Activated naive CD4-positive, alpha-beta T cell treated with anti-CD3 and anti-CD28 coated beads, Interleukin-2, amount 50 U/mL, for 72 hours (primary cell): Measurements from ENCODE around the gene NKX2-8. TPM values are rescaled to one million over a fixed set of nuclear protein-coding genes. Genes with fewer than 3 reads are reported as not detected.
A peak's percentile ranks its signal among the peaks of the same experiment; 100 is the strongest.

Experiments used
- ATAC-seq, 2 donors: fragments of 150-1000 bp; cut with Tn5 transposase; 2 replicates each; pipeline ENCODE4 v1.10.0; 2021; ENCODE audit warnings: mild to moderate bottlenecking in 2 of 2, moderate library complexity in 2 of 2
- DNase-seq, 2 donors: peaks; one replicate each; pipeline ENCODE4 v3.0.0; 2021 to 2022; ENCODE audit warnings: low spot score in 2 of 2
- H3K27ac Mint-ChIP-seq, 2 donors: one replicate each; pipeline ENCODE4 v1.8.0; 2022; ENCODE audit warnings: mild to moderate bottlenecking in 2 of 2, mixed read lengths in 2 of 2
- H3K36me3 Mint-ChIP-seq, 2 donors: one replicate each; pipeline ENCODE4 v1.8.0; 2022; ENCODE audit warnings: mixed read lengths in 2 of 2
- H3K9me3 Mint-ChIP-seq, 2 donors: one replicate each; pipeline ENCODE4 v1.8.0; 2022; ENCODE audit warnings: mixed read lengths in 2 of 2
- total RNA-seq, 2 donors: library from RNA; stranded (reverse); gene quantifications; one replicate each; pipeline ENCODE4 v1.2.3, GENCODE V29; 2022

The NKX2-8 gene
- not detected for total RNA-seq

GRCh38 chr14:36582011-36582873, at the start of gene NKX2-8:
Gene NKX2-8, minus strand, starts transcription at chr14:36582614. Its CDS starts 225 bp downstream, at chr14:36582389.
- H3K9me3 Mint-ChIP-seq = no peaks in the 10 kb centered on the region
- no peak within 1 kb of the TSS for H3K27ac Mint-ChIP-seq
- DNase-seq (no peak), ATAC-seq (no peak)
- no peaks in the 10 kb centered on the region for H3K36me3 Mint-ChIP-seq

GRCh38 chr14:36627981-36628380, 45.6 kb upstream of the NKX2-8 start:
- peaks cover 0 to 9% of the 10 kb centered on the region in 2 donors for H3K9me3 Mint-ChIP-seq
- no peaks in the 10 kb centered on the region for H3K36me3 Mint-ChIP-seq
- no peak for DNase-seq
- no peak overlapping the region for H3K27ac Mint-ChIP-seq
- ATAC-seq = no peak

GRCh38 chr14:36626151-36626550, 43.7 kb upstream of the NKX2-8 start:
- no peak for ATAC-seq
- DNase-seq = no peak
- Mint-ChIP-seq H3K9me3 (peaks cover 0 to 10% of the 10 kb centered on the region in 2 donors), H3K27ac (no peak overlapping the region), H3K36me3 (no peaks in the 10 kb centered on the region)

GRCh38 chr14:36625436-36625835, 43.0 kb upstream of the NKX2-8 start:
- H3K27ac Mint-ChIP-seq = no peak overlapping the region
- ATAC-seq = no peak
- no peak for DNase-seq
- no peaks in the 10 kb centered on the region for H3K36me3 Mint-ChIP-seq
- peaks cover 0 to 10% of the 10 kb centered on the region in 2 donors for H3K9me3 Mint-ChIP-seq

GRCh38 chr14:36625014-36625413, 42.6 kb upstream of the NKX2-8 start:
- DNase-seq = no peak
- no peak for ATAC-seq
- H3K9me3 Mint-ChIP-seq = peaks cover 0 to 10% of the 10 kb centered on the region in 2 donors
- no peaks in the 10 kb centered on the region for H3K36me3 Mint-ChIP-seq
- H3K27ac Mint-ChIP-seq = no peak overlapping the region

- no peak for DNase-seq
- Mint-ChIP-seq H3K27ac (no peak overlapping the region), H3K36me3 (no peaks in the 10 kb centered on the region), H3K9me3 (peaks cover 0 to 5% of the 10 kb centered on the region in 2 donors)
- no peak for ATAC-seq
Observed at GRCh38 chr14:36619853-36620252, 37.4 kb upstream of the NKX2-8 start.

- no peak overlapping the region for H3K27ac Mint-ChIP-seq
- H3K36me3 Mint-ChIP-seq = no peaks in the 10 kb centered on the region
- DNase-seq (no peak), ATAC-seq (no peak)
- peaks cover 0 to 5% of the 10 kb centered on the region in 2 donors for H3K9me3 Mint-ChIP-seq
Observed at GRCh38 chr14:36619131-36619530, 36.7 kb upstream of the NKX2-8 start.

- H3K27ac Mint-ChIP-seq = no peak overlapping the region
- H3K36me3 Mint-ChIP-seq = no peaks in the 10 kb centered on the region
- H3K9me3 Mint-ChIP-seq = peaks cover 0 to 5% of the 10 kb centered on the region in 2 donors
- ATAC-seq (no peak), DNase-seq (no peak)
Observed at GRCh38 chr14:36618641-36619040, 36.2 kb upstream of the NKX2-8 start.

GRCh38 chr14:36617824-36618223, 35.4 kb upstream of the NKX2-8 start:
- Mint-ChIP-seq H3K9me3 (no peaks in the 10 kb centered on the region), H3K36me3 (no peaks in the 10 kb centered on the region), H3K27ac (no peak overlapping the region)
- no peak for DNase-seq
- ATAC-seq = no peak

- DNase-seq (no peak), ATAC-seq (no peak)
- Mint-ChIP-seq H3K27ac (no peak overlapping the region), H3K36me3 (no peaks in the 10 kb centered on the region), H3K9me3 (no peaks in the 10 kb centered on the region)
Observed at GRCh38 chr14:36605506-36605857, 23.1 kb upstream of the NKX2-8 start.

- no peaks in the 10 kb centered on the region for H3K9me3 Mint-ChIP-seq
- ATAC-seq (no peak), DNase-seq (peak in 1 of 2 donors; percentile 43)
- H3K36me3 Mint-ChIP-seq = no peaks in the 10 kb centered on the region
- no peak overlapping the region for H3K27ac Mint-ChIP-seq
Observed at GRCh38 chr14:36604757-36605505, 22.5 kb upstream of the NKX2-8 start.

GRCh38 chr14:36600431-36600830, 18.0 kb upstream of the NKX2-8 start:
- no peak overlapping the region for H3K27ac Mint-ChIP-seq
- H3K9me3 Mint-ChIP-seq = no peaks in the 10 kb centered on the region
- ATAC-seq (no peak), DNase-seq (no peak)
- H3K36me3 Mint-ChIP-seq = no peaks in the 10 kb centered on the region

- Mint-ChIP-seq H3K9me3 (no peaks in the 10 kb centered on the region), H3K36me3 (no peaks in the 10 kb centered on the region), H3K27ac (no peak overlapping the region)
- ATAC-seq (no peak), DNase-seq (no peak)
Observed at GRCh38 chr14:36591482-36591881, 9.1 kb upstream of the NKX2-8 start.

- ATAC-seq (no peak), DNase-seq (no peak)
- Mint-ChIP-seq H3K36me3 (no peaks in the 10 kb centered on the region), H3K27ac (no peak overlapping the region), H3K9me3 (no peaks in the 10 kb centered on the region)
Observed at GRCh38 chr14:36588788-36589187, 6.4 kb upstream of the NKX2-8 start.

- H3K36me3 Mint-ChIP-seq = no peaks in the 10 kb centered on the region
- no peaks in the 10 kb centered on the region for H3K9me3 Mint-ChIP-seq
- H3K27ac Mint-ChIP-seq = no peak overlapping the region
- ATAC-seq = no peak
- DNase-seq = no peak
Observed at GRCh38 chr14:36588119-36588518, 5.7 kb upstream of the NKX2-8 start.

- Mint-ChIP-seq H3K27ac (no peak overlapping the region), H3K9me3 (no peaks in the 10 kb centered on the region), H3K36me3 (no peaks in the 10 kb centered on the region)
- ATAC-seq (no peak), DNase-seq (no peak)
Observed at GRCh38 chr14:36585100-36585499, 2.7 kb upstream of the NKX2-8 start.

GRCh38 chr14:36583893-36584811, 1.7 kb upstream of the NKX2-8 start:
- DNase-seq (no peak), ATAC-seq (no peak)
- Mint-ChIP-seq H3K36me3 (no peaks in the 10 kb centered on the region), H3K27ac (no peak overlapping the region), H3K9me3 (no peaks in the 10 kb centered on the region)
